ENCODE data around the gene RFX8. TPM values are rescaled to one million over a fixed set of nuclear protein-coding genes. Genes with fewer than 3 reads are reported as not detected.

RFX8 gene
- total and polyA plus RNA-seq, 2 of the 8 experiments (the other 6 are each of a cell fraction or from before 2014, with no cell fraction given): 0.60 to 0.97 TPM

- TF ChIP-seq SIN3A (conservative IDR thresholded peaks at IDR 0.05 in 1 of 2, IDR thresholded peaks at IDR 0.05 in 1 of 2; ENCODE audit: low read depth in 1 of 2, low read length in 2 of 2): no peak
These were observed 75.7 kb downstream of the RFX8 start (continued) for GRCh38 chr2:101399021-101399799.

Data from H1 (cell line).